Measurements from ENCODE around the gene ADAMTS14.

Gene ADAMTS14

DNA sequence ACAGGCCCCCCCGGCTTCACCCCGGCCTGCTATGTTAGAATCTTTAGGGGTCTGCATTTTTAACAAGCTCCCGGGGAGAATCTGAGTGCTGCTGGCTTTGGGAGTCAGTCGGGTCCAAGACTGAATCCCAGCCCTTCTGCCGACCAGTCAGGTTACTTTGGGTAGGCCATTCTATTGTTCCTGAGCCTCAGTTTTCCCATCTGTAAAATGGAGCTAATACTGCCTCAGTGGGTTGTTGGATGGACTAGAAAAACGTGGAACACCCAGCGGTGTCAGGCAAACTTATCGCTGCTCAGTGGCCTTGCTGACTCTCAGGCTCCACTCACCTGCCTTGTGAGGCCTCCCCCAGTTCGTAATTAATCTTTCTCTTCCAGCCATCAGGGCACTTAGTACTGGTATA lies 101.2 kb downstream of the ADAMTS14 start:
- no peak for DNase-seq (ENCODE audit: low spot score)

DNA sequence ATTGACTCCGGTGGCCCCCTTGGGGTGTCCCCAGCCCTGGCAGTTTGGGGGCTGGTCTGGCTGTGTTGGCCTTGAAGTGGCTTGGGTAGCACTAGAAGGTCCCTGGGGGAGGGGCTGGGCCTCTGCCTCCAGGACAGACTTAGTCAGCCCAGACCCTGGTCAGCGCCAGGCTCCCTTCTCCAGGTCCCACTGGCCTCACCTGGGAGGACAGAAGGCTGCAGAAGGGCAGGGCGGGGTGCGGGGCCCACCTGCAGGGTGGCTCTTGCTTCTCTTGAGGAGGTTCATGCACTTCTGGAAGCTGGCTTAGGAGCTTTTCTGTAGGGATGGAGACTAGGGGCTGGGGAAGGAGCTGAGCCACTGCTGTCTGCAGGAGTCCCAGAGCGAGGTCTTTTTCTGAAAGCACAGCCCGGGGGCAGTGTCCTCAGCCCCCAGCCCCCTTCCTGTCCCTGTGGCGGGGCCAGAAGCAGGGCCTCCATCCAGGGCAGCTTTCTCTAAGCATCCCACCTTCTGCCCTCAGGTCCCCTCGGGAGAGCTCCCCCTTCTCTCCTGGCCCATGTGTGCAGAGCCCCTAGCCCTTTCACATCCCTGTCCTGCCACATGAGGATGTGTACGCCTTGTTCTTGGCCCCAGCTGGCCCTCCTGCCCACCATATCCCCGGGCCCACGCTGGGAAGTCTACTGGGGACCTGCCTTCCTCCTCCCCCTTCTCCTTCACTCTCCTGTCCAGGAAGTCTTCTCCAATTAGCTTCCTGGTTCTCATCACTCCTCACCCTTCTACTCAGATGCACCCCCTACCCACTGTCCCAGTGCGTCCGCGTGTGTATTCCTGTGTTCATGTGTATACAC lies 101.9 kb downstream of the ADAMTS14 start:
- no peak for DNase-seq (ENCODE audit: low spot score)

DNA sequence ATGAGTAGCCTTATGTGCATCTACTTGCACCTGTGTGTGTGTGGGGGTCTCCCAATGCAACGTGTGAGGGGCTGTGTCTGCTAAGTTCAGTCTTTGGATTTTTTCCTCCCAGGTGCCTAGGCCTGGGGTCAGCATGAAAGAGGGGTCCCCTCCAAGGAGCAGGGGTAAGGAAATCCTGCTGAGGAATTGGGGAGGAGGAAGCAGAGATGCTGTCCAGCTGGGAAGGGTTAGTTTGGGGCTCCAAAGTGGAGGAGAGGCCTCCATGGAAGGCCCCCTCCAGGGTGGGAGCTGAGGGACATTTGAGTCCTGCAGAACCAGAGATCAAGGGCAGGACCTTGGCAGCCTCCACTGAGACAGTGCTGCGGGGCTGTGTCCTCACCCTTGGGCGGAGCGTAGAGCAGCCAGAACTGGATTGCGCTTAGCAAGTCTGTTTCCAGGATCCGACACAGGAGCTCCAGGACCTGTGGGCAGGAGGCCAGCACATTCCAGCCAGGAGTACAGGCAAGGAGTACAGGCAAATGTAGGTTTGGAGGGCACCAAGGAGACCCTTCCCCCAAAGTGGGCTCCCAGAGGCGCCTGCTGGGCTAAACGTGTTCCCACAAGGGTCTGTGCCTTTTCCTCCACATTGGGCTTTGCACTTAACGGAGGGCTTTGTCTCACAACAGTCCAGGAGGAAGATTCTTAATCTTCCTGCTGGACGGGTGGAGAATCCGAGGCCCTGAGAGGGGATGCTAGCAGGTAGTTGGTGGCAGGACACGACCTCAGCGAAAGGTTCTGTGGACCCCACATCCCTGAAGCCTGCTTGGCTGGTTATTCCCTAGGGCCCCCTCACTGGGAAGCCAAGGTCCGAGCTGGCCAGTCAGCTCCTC lies 102.7 kb downstream of the ADAMTS14 start:
- no peak for DNase-seq (ENCODE audit: low spot score)

DNA sequence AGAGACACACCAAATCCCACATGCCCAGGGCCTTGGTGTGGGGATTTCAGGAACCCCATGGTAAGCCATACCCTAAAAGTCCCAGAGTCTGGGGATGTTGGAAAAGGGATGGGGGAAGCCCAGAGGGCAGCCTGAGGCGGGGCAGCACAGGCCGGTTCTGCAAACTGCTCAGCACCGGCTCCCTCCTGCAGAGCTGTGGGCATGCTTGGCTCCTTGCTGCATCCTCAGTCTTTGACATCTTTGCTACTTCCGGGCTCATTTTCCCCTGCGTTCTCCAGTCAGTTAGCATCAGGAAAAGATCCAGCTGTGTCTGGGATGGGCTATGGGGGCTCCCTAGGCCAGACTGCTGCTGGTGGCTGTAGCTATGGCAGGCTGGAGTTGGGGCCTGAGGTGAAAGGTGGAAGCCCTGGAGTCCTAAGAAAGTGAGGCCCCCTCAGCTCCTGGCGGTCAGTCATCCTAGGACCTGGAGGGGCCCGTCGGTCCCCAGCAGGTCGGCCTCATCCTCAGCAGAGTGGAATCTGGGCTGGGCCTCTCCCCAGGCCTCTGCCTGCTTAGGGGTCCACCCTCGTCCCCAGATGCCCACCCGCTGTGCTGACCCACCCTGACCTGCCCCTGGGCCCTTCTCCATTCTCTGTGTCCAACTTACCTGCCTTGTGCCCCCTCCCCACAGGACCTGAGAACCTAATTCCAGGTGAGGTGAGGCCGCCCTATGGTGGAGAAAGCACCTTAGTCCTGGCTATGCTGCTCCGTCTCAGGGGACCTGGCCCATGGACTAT lies 103.6 kb downstream of the ADAMTS14 start:
- DNase-seq (ENCODE audit: low spot score): no peak

DNA sequence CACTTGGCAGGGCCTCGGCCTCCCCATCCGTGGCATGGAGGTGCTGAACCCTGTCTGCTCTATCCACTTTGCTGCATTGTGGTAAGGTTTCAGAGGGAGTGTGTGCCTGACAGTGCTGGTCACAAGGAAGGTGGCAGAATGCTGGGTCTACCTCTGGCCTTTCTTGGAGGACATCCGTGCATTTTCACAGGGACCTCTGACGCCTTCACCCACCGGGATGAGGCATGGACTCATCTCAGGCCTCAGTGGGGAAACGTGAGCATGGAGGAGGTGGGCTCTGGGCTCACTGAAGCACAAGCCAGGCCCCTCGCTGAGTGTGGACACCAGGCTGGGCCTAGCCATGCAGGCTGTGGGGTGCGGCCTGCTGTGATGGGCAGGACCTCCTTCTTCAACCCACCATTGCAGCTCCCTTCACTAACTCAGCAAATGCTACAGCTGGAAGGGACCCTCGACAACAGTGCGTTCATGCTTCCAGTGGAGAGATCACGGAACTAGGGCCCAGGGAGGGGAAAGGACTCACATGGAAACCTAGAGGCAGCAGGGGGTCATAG lies 104.2 kb downstream of the ADAMTS14 start:
- DNase-seq (ENCODE audit: low spot score): no peak

DNA sequence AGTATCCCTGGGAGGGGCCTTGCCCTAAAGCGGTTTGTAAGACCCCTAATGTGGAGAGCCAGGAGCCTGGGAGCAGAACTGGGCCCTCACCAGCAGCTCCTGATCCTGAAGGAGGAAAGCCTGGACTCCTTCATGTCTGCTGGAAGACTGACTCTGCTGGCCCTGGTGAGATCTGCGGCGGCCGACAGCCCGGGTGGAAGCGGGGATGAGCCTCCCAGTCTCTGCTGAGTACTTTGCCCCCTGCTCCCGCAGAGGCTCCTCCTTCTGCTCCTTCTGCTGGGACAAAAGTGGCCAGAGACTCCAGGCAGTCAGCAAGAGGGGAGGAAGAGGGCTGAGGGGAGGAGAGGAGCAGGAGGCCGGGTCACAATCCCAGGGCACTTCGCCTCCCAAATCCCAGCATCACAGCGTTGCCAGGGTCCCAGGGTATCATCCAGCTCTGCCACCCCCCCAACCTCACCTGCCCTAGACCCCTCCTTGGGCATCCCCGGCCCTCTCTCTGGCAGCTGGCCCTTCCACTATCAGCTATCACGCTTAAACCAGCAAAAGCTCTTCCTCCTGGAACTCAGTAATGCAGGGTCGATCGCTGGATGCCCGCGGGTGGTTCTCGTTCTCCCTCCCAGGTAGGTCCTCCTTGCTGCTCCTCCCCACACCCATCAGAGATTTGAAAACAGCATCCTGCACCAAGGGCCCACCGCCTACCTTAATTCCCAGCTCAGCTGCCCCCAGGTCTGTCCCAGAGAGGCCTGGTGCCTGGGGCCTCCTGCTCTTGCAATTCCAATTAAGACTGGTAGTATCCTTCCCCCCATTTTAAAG lies 105.0 kb downstream of the ADAMTS14 start:
- no peak for DNase-seq (ENCODE audit: low spot score)

DNA sequence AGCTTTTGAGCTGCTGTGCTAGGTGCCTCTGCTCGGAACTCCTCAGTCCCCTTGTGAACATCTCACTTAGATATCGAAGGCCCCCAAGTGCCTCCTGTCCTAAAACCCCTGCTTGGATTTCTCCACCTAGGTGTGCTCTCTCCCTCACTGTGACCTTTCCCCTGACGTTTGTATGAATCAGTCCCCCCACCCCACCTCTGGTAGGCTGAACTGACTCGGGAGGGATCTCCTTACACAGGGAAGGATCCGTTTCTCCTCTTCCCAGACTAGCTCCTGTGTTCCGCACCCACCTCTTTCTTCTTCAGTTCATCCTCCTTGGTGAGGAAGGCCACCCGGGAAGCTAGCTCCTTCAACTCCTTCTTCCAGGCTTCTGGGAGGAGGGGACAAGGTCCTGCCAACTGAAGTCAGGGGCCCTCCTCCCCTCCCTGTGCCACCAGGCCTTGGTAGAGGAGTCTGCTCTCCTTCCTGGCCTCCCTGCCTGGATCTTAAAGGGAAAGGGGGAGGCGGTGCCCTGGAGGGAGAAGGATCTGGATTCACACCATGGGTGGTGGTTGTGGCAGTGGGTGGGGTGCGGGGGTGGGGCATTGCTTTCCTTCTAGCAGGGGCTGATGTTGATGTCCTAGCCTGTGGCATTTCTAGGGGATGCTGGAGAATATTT lies 106.1 kb downstream of the ADAMTS14 start:
- DNase-seq (ENCODE audit: low spot score): no peak

DNA sequence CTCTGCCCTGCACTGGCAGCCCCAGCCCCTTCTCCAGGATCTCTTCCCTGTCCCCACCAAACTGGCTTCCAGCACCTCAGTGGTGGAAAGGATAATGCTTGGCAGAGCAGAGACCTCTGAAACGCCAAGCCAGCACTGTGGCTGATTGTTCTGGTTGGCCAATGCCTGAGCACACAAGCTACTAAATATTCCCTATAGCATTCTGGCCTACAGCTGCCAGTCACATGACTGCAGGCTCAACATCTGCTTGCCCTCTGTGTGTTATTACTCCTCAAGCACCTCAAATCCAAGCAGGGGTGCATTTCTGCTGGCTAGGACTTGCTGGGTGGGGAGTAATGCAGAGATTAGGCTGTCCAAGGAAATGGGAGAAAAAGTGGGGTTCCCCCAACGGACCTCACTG lies 106.8 kb downstream of the ADAMTS14 start:
- peak; percentile 59 for DNase-seq (ENCODE audit: low spot score)

DNA sequence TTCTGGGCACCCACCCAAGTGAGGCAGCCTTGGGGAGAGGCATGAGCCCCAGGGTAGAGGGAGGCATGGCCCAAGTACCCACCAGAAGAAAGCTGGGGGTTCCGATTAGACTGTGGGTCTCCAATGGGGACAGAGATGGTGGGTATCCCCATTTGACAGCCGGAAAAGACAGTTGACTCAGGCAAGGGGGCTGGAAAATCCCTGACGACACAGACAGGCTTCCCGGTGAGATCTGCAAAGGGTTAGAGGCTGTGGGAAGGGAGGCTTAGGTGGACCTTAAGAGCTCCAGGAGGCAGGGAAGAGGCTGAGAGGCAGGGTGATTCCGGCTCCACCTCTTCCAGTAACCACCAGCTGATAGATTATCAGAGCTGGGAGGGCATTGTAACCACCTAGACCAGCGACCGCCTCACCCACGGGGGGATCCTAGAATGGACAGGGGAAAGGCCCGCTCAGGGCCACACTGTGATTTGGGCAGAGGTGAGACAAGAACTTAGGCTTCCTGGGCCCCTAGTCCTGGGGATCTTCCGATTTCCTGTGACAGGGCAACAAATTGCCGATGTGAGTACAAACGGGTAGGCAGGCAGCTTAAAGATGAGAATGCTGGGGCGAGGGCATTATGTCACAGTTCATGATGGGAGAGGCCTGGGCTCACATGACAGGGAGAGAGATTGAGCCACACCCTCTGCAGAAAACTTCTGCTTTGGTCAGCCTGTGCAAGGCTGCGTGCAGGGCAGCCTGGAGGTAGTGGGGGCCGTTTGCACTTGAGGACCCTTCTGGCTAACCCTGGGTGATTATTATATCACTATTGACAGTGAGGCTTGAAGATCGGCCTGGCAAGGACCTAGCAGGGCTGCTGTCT lies 107.4 kb downstream of the ADAMTS14 start:
- no peak for DNase-seq (ENCODE audit: low spot score)

DNA sequence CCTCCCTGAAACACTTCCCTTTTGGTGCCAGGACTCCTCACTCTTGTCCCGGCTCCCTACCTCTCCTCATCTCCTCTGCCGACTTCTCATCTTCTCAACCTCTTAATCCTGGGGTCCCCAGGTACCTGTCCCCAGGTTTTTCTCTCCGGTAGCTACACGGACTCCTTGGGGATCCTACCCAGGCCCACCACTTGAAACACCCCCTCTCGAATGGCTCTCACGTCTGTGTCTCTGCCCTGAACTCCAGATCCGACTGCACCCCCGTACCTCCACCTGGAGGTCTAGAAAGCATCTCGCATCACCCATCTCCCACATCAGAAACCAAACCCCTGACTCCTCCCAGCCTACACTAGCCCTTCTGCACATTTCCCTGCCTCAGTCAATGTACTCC lies 108.1 kb downstream of the ADAMTS14 start:
- DNase-seq (ENCODE audit: low spot score): no peak

DNA sequence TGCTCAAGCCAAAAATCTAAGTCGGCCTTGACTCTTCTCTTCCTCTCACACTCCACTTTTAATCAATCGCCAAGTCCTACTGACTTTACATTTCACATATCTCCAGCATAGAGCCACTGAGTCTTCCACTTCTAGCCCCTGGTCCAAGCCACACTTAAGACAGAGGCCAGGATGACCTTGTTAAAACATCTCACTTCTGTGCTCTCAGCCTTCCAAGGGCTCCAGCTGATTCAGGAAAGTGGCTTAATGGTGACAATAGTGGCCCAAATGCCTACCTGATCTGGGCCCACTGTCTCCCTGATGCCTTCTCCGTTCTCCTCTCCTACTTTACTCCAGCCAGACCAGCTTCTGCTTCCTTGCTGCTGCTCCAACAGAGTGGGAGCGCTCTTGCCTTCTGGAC lies 108.5 kb downstream of the ADAMTS14 start:
- DNase-seq (ENCODE audit: low spot score): no peak

DNA sequence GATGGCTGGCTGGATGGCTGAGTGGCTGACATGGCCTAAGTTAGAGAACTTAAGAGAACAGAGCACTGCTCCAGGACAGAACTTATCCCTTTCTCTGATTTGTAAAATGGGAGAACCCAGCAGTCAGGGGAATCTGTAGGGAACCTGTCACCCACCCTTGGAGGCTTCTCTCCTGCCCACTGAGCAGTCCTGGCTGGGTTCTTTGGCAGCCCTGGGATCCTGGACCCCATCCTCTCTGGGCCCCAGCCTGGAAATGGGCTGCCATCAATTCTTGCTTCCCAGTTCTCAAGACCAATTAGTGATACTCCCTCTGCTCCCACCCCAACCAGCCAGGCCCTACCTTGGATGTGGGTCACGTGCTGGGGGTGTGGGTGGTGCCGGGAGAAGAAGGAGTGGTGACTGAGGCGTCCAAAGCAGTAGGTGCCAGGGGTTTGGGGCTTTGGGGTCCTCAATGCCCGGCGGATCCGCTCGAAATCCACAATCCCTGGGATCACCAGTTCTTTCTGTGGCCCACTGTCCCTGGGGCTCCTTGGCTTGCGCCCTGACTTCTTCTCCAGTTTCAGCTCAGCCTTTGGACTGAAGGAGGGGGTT lies 109.2 kb downstream of the ADAMTS14 start:
- no peak for DNase-seq (ENCODE audit: low spot score)

DNA sequence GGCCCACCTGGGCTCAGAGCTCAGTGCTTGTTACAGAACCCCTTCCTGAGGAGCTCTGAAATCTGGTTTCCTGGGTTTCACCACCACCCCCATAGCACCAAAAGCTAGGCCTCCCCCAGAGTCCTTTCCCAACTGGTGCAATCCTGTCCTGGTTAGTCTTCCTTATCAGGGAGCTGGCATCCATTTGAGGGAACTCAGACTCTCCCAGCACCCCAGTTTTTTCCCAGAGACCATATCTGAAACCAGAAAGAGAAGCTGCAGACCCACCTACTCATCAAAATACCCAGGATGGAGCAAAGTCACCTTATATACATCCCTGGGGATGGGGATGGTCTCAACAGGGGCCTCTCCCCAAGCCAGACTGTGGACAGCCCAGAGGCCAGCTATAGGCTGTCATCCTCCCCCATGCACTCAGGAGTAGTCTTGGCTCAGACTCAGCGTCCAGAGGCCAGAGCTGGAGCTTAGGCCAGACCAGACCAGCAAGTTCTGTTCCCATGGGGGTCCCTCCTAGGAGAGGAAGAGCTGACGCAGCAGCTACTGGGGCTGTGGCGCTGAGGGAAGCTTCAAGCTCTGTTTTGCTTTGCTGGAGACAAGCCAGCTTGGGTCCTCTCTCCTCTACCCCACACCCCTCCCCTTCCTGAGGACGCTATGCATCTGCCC lies 109.9 kb downstream of the ADAMTS14 start:
- no peak for DNase-seq (ENCODE audit: low spot score)

DNA sequence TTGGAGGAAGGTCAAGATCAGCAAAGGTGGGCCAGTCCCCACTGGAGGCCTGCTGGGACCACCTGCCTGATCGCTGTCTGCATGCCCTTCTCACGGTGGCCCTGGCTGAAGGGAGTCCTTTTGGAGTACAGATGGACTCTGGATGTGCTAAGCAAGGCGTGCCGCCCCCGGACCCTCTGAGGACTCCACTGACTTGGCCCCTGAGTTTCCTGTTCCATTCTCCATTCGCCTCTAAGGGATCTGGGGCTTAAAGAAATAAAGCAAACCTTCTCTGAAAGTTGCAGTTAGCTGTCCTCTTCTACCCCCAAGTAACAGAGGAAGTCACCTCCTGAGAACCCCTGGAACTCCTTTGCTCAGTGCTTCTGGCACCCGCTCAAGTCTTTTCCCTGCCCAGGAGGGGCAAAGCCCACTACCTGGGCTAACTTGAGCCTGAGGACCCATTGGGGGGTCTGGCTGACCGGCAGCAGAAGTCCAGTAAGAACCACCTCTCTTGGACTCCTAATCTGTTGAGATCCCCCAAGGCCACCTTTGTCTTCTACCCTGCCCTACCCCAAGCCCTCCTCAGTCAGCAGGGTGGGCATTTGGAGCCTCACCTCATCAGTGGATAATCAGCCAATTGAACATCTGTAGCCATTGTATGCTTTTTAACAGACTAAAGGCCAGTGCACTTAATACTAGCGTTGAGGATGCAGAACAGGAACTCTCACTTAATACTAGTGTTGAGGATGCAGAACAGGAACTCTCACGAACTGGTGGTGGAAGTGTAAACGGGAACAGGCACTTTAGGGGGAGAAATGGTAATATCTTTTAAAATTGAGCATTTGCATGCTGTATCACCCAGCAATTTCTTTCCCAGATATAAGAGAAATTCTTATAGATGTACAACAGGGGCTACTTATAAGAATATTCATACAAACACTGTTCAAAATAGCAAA lies 110.7 kb downstream of the ADAMTS14 start:
- DNase-seq (ENCODE audit: low spot score): no peak

DNA sequence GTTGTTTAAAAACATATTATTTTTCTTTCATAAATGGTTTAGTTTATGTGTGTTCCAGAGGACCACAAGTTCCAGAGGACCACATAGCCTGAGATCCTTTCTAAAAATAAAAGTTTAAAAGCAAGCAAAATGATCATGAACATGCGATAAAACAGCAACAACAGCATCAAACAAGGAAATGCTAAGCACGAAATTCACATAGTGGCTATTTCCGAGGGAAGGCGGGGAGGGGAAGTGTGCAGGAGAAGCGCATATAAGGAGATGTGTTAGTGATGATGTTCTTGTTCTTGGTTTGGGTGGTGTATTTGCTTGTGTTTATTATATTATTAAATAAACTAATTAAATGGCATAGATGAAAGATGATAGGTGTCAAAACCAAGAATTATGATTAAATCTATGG lies 111.7 kb downstream of the ADAMTS14 start:
- DNase-seq (ENCODE audit: low spot score): no peak

DNA sequence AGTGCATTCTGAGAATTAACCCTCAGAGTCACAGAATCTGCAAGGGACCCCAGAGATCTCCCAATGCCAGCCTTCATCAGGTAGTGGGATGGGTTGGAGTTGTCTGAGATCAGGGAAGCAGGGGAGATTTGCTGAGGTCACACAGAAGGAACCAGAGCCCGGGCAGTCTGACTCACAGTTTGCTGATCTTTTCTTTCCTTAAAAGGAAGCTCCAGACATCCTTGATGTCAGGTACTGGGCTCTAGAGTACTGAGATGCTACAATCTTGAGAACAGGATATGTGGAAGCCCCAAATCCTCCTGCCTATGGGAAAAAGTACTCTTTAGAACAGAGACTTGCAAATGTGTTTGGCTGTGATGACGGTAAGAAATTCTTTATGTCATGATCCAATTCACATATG lies 112.2 kb downstream of the ADAMTS14 start:
- DNase-seq (ENCODE audit: low spot score): no peak

DNA sequence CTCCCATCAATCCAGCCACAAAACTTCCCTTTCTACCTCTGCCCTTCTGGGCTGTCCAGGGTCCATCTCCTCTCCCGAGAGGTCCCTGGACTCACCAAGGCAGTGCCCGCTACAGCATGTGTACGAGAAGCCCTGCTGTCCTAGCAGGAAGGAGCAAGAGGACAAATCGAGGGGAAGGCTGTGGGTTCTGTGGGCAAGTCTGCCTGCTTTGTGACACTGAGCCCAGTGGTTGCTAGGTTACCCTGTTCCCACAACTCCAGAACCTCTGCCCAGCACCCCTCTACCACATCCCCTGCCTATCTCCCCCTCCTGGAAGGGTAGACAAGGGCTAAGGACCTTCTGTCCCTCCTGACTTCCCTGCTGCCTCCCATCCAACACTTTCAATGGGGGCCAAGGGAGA lies 112.9 kb downstream of the ADAMTS14 start, which contains the start of gene TBATA:
TSS of gene TBATA (minus strand) at position 188 of the 400 bp plus-strand sequence. CDS start 1,998 bp downstream, outside the sequence.
- DNase-seq (ENCODE audit: low spot score): no peak
